Common myeloid progenitor, CD34-positive (primary cell): ENCODE data around the gene EVA1C.

ENCODE experiments used
- CTCF ChIA-PET: fragments of 350-600 bp; sonication (Branson Sonifier 250); formaldehyde crosslinking; loops from one replicate; lab custom pipeline; 2021; ENCODE audit warnings: antibody characterized with exemption; lab: Charles Lee
- POLR2A ChIA-PET: fragments of 350-600 bp; sonication (Branson Sonifier 250); formaldehyde crosslinking; loops from one replicate; lab custom pipeline; 2021; ENCODE audit warnings: antibody characterized with exemption; lab: Charles Lee
- DNase-seq, 3 donors: peaks; one replicate each; pipeline versions ENCODE4 v3.0.0 to v3.0.0-alpha.2; 2013
- H3K27ac ChIP-seq, 2 experiments: 1 replicate in 1 of 2; 2 replicates in 1 of 2; pipeline ENCODE4 v1.7.0; 2013; ENCODE audit warnings: inconsistent platforms in 2 of 2, low read length in 2 of 2, mild to moderate bottlenecking in 2 of 2, low read depth in 1 of 2, moderate library complexity in 1 of 2; ENCODE audit not compliant: severe bottlenecking in 2 of 2, insufficient read depth in 1 of 2, poor library complexity in 1 of 2
- H3K27me3 ChIP-seq, 5 experiments: replicated peaks in 2 of 5; 1 replicate in 3 of 5; 2 replicates in 2 of 5; pipeline versions ENCODE4 v1.6.1 to v1.7.0; 2013; ENCODE audit warnings: low read length in 4 of 5, mild to moderate bottlenecking in 2 of 5, moderate library complexity in 2 of 5, inconsistent platforms in 1 of 5; ENCODE audit not compliant: insufficient read depth in 5 of 5, control insufficient read depth in 4 of 5
- H3K36me3 ChIP-seq, 4 experiments: 1 replicate in 2 of 4; 2 replicates in 2 of 4; pipeline versions ENCODE4 v1.6.1 to v1.7.0; 2013; ENCODE audit warnings: low read length in 3 of 4, control low read depth in 1 of 4, mild to moderate bottlenecking in 1 of 4; ENCODE audit not compliant: control insufficient read depth in 4 of 4, insufficient read depth in 4 of 4
- H3K4me1 ChIP-seq, 4 experiments: 1 replicate in 3 of 4; 2 replicates in 1 of 4; pipeline versions ENCODE4 v1.6.1 to v1.7.1; 2013; ENCODE audit warnings: low read length in 3 of 4, mild to moderate bottlenecking in 3 of 4, control low read depth in 1 of 4, inconsistent platforms in 1 of 4, moderate library complexity in 1 of 4; ENCODE audit not compliant: control insufficient read depth in 4 of 4, insufficient read depth in 4 of 4; ENCODE audit errors: control extremely low read depth in 1 of 4
- H3K4me3 ChIP-seq, 7 experiments: 1 replicate in 4 of 7; 2 replicates in 3 of 7; pipeline versions ENCODE4 v1.5.1 to v1.7.0; 2013; ENCODE audit warnings: mild to moderate bottlenecking in 7 of 7, low read length in 6 of 7, moderate library complexity in 6 of 7, inconsistent platforms in 2 of 7, low read depth in 2 of 7, control low read depth in 1 of 7; ENCODE audit not compliant: insufficient read depth in 4 of 7, control insufficient read depth in 1 of 7; ENCODE audit errors: extremely low read depth in 1 of 7
- H3K9me3 ChIP-seq, 5 experiments: 1 replicate in 4 of 5; 2 replicates in 1 of 5; pipeline versions ENCODE4 v1.6.1 to v1.7.1; 2013; ENCODE audit warnings: low read length in 4 of 5, mild to moderate bottlenecking in 2 of 5, inconsistent platforms in 1 of 5, low read depth in 1 of 5, moderate library complexity in 1 of 5; ENCODE audit not compliant: control insufficient read depth in 4 of 5, insufficient read depth in 2 of 5; ENCODE audit errors: control extremely low read depth in 1 of 5
- WGBS: methylation state at CpG from one replicate; pipeline ENCODE4 v1.1.5; 2013; ENCODE audit not compliant: insufficient coverage; 5-methylcytosine and 5-hydroxymethylcytosine counted together

The EVA1C gene

GRCh38 chr21:32515874-32516273, 103.4 kb downstream of the EVA1C start:
- no peaks in the 10 kb centered on the region for H3K36me3 ChIP-seq
- ChIA-PET CTCF (interaction anchor here (1.2 to 2.1 kb wide), 3 partner anchors 10 to 53 kb away, joined by 4 to 6 read pairs (median 4); no protein-coding TSS in a partner anchor), POLR2A (no interaction called here)
- DNase-seq = peak; percentile 11 to 51 (median 47)
- no peak overlapping the region for H3K27ac ChIP-seq
- H3K9me3 ChIP-seq = peaks cover 0 to 6% (median 4%) of the 10 kb centered on the region in 5 experiments
- H3K4me1 ChIP-seq = peaks cover 0 to 8% (median 3%) of the 10 kb centered on the region in 4 experiments
- WGBS = 20% methylated on average over 3 of the region's 5 CpGs
- H3K4me3 ChIP-seq = no peak overlapping the region
- H3K27me3 ChIP-seq = no peaks in the 10 kb centered on the region

GRCh38 chr21:32516756-32517649, 104.5 kb downstream of the EVA1C start:
- POLR2A ChIA-PET = no interaction called here
- peak; percentile 24 to 59 (median 29) for DNase-seq
- peaks cover 0 to 6% (median 4%) of the 10 kb centered on the region in 5 experiments for H3K9me3 ChIP-seq
- H3K4me3 ChIP-seq = no peak overlapping the region
- H3K27ac ChIP-seq = no peak overlapping the region
- CTCF ChIA-PET = interaction anchor here (1.0 to 1.3 kb wide), 3 partner anchors 11 to 82 kb away, joined by 3 to 4 read pairs (median 4); no protein-coding TSS in a partner anchor
- no peaks in the 10 kb centered on the region for H3K36me3 ChIP-seq
- H3K4me1 ChIP-seq = peaks cover 0 to 8% (median 3%) of the 10 kb centered on the region in 4 experiments
- WGBS = 46% methylated on average over 4 of the region's 10 CpGs
- no peaks in the 10 kb centered on the region for H3K27me3 ChIP-seq

GRCh38 chr21:32519945-32520874, 107.7 kb downstream of the EVA1C start:
- POLR2A ChIA-PET = no interaction called here
- H3K27ac ChIP-seq = no peak overlapping the region
- WGBS = 88% methylated on average over 8 of the region's 12 CpGs
- CTCF ChIA-PET = interaction anchor here (0.8 kb wide), 1 partner anchor 50 kb away, joined by 3 read pairs; no protein-coding TSS in a partner anchor
- no peak for DNase-seq
- peaks cover 0 to 8% (median 3%) of the 10 kb centered on the region in 4 experiments for H3K4me1 ChIP-seq
- H3K27me3 ChIP-seq = no peaks in the 10 kb centered on the region
- H3K9me3 ChIP-seq = peaks cover 0 to 6% (median 4%) of the 10 kb centered on the region in 5 experiments
- no peaks in the 10 kb centered on the region for H3K36me3 ChIP-seq
- no peak overlapping the region for H3K4me3 ChIP-seq

GRCh38 chr21:32520875-32521735, 108.6 kb downstream of the EVA1C start:
- peaks cover 0 to 6% (median 3%) of the 10 kb centered on the region in 4 experiments for H3K4me1 ChIP-seq
- ChIA-PET CTCF (no interaction called here), POLR2A (no interaction called here)
- DNase-seq = peak in 2 of 3 donors; percentile 2 to 5
- no peak overlapping the region for H3K4me3 ChIP-seq
- H3K27me3 ChIP-seq = no peaks in the 10 kb centered on the region
- H3K36me3 ChIP-seq = no peaks in the 10 kb centered on the region
- WGBS = 96% methylated on average over 12 of the region's 14 CpGs
- no peak overlapping the region for H3K27ac ChIP-seq
- peaks cover 0 to 6% (median 4%) of the 10 kb centered on the region in 5 experiments for H3K9me3 ChIP-seq

DNA sequence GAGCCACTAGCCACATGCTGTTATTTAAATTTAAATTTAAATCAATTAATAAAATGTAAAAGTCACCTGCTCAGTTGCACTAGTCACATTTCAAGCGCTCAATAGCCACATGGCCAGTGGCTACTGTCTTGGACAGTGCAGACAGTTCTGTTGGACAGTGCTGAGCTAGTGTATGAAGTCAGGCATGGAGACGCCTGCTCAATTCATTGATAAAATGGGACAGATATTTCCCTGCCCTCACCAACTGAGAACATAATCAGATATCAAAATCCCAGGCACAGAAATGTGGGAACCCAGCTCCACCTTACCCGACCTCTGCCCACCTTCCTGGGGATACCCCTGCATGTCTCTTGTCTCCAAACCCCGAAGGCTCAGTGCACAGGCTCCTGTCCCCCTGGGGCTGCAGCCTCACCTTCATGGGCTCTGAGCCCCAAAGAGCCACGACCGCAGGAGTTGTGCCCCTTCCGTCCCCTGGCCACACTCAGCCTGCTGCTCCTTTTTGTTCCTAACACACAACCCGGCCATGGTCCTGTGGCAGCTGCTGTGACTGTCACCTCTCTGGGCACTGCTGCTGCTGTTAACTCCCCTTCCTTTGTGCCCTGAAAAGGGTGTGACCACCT, 109.3 kb downstream of the EVA1C start:
- CTCF ChIA-PET = no interaction called here
- 98% methylated on average over 7 of the region's 8 CpGs for WGBS
- POLR2A ChIA-PET = no interaction called here
- DNase-seq = no peak
- H3K27me3 ChIP-seq = no peaks in the 10 kb centered on the region
- H3K27ac ChIP-seq = no peak overlapping the region
- H3K36me3 ChIP-seq = no peaks in the 10 kb centered on the region
- H3K4me3 ChIP-seq = no peak overlapping the region
- H3K4me1 ChIP-seq = peaks cover 0 to 1% (median under 1%) of the 10 kb centered on the region in 4 experiments
- H3K9me3 ChIP-seq = peaks cover 0 to 9% (median 4%) of the 10 kb centered on the region in 5 experiments

- H3K4me3 ChIP-seq = no peak overlapping the region
- no peaks in the 10 kb centered on the region for H3K27me3 ChIP-seq
- no peaks in the 10 kb centered on the region for H3K4me1 ChIP-seq
- no peaks in the 10 kb centered on the region for H3K36me3 ChIP-seq
- peaks cover 0 to 9% (median 4%) of the 10 kb centered on the region in 5 experiments for H3K9me3 ChIP-seq
- no peak overlapping the region for H3K27ac ChIP-seq
- no peak for DNase-seq
- ChIA-PET CTCF (interaction anchor here (0.6 kb wide), 1 partner anchor 122 kb away, joined by 3 read pairs; no protein-coding TSS in a partner anchor), POLR2A (no interaction called here)
- 96% methylated on average over 9 of the region's 10 CpGs for WGBS
Observed at GRCh38 chr21:32523463-32523862, 111.0 kb downstream of the EVA1C start.
